Measurements from ENCODE around the gene GADD45G.

The GADD45G gene

DNA sequence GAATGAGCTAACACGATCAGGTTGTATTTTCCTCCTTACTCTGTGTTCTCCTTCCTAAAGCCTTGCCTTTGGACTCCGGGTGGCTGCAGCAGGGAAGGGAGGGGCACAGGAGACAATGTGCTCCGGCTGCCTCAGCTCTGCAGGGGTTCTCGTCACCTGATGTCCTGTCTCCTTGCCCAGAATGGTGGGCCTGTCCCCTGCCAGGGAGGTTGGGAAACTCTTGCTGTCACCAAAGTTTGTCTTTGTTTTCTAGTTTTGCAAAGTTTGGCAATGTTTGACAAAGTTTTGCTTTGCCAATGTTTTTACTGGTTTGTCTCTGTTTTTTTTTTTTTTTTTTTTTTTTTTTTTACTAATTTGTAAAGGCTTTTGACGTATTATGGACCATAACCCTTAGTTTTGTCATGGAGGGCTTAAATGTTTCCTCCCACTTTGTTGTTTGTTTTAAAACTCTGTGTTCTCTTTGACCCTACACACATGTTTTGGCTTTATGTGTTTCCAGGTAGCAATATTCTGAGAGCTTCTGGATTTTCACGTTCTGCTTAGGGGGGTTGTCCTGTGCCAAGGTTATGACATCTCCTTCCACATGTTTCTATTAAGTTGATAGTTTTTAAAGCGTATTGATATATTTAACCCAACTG is 49.3 kb downstream of the GADD45G start:
- TF ChIP-seq, protein P1, sequence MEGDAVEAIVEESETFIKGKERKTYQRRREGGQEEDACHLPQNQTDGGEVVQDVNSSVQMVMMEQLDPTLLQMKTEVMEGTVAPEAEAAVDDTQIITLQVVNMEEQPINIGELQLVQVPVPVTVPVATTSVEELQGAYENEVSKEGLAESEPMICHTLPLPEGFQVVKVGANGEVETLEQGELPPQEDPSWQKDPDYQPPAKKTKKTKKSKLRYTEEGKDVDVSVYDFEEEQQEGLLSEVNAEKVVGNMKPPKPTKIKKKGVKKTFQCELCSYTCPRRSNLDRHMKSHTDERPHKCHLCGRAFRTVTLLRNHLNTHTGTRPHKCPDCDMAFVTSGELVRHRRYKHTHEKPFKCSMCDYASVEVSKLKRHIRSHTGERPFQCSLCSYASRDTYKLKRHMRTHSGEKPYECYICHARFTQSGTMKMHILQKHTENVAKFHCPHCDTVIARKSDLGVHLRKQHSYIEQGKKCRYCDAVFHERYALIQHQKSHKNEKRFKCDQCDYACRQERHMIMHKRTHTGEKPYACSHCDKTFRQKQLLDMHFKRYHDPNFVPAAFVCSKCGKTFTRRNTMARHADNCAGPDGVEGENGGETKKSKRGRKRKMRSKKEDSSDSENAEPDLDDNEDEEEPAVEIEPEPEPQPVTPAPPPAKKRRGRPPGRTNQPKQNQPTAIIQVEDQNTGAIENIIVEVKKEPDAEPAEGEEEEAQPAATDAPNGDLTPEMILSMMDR (IDR thresholded peaks at IDR 0.05), result no peak

DNA sequence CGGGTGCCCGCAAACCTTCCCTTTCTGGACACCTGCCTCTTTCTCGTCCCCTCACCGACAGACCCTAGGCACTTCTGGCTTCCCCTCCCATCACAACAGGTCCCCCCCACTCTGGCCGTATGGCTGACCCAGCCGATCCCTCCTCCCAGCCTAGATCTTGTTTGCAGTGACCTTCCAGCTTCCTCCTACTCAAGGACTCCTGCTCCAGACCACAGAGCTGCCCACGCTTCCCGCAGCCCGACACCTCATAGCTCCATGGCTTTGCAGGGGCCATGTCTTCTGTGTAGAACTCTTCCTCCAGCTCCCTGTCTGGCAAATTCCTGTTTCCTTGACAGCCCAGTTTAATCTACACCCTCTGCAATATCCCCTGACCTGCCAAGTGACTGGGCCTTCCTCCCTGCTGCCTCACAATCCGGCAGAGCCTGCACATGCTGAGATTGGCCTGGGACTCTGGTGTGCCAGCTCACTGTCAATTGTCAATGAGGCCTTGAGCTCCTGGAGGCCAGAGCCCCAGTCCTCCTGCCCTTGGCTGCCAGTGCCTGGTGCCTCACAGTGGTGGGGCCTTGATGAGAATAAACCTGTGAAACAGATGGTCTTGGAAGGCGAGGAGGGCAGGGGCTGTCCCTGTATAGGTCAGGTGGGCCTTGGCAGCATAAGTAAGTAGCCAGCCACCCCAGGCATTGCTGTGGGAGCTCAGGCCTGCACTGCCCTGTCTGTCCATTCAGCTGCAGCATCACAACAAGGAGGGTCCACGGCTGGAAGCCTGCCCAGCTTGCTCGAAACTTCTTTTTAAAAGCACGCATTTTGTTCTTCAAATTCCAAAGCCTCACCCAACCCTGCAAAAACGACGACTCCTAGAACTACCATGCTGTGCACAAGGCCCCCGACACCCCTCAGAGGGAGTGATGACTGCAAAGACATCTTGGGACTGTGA is 50.5 kb downstream of the GADD45G start:
- TF ChIP-seq, protein P1 (IDR thresholded peaks at IDR 0.05), result no peak

All from LNCAP (cell line).